CD4-positive, alpha-beta T cell treated with Interleukin-12 subunit alpha and Interleukin-12 subunit beta, for 1 hour (primary cell): ENCODE measurements around the gene ZNF577.

Experiments
- DNase-seq: peaks from one replicate; pipeline ENCODE4 v3.0.0-alpha.2; 2020

The ZNF577 gene

DNA sequence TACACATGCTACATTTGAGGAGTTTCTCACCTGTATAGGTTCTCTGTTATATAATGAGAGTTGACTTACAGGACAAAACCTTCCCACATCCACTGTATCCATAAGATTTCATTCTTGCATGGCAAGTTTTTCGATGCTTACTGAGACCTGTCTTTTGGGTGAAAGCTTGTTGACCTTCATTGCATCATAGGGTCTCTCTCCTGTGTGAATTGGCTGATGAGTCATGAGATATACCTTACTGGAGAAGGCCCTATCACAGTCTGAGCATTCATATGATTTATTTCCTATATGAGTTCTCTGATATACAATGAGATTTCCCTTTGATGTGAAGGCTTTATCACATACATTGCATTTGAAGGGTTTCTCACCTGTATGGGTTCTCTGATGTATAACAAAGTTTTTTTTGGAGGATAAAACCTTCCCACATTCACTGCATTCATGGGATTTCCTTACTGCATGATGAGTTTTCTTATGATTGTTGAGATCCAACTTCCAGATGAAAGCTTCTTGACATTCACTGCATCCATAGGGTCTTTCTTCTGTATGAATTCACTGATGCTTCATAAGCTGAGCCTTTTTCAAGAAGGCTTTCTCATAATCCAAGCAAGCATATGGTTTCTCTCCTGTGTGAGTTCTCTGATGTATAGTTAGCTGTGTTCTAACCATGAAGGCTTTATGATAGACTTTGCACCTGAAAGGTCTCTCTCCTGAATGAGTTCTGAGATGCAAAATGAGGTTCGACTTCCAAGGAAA lies 25.7 kb downstream of the ZNF577 start:
- no peak for DNase-seq

DNA sequence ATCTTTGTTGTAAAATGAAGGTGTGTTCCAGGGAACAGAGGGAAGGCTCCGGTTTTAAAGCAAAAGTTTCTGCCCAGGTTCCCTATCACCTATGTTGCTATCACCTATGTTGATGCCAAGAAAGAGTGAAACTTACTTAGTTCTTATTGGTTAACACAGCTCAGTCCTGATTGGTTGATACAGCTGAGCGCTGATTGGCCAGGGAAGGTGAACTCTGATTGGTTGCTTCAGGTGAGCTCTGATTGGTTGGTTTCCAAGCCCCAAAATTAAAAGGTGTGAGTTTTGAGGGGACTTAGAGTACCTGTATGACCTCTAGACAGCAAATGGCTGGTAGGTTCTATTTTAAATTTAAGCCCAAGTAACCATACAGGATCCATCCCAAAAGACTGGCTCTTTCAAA lies 50.6 kb downstream of the ZNF577 start:
- no peak for DNase-seq

- DNase-seq = no peak
These were observed 57.5 kb downstream of the ZNF577 start for GRCh38 chr19:51830274-51830673.

GRCh38 chr19:51824281-51825005 lies 63.3 kb downstream of the ZNF577 start:
- no peak for DNase-seq

- DNase-seq = no peak
These were observed 64.8 kb downstream of the ZNF577 start for GRCh38 chr19:51822946-51823345.

DNA sequence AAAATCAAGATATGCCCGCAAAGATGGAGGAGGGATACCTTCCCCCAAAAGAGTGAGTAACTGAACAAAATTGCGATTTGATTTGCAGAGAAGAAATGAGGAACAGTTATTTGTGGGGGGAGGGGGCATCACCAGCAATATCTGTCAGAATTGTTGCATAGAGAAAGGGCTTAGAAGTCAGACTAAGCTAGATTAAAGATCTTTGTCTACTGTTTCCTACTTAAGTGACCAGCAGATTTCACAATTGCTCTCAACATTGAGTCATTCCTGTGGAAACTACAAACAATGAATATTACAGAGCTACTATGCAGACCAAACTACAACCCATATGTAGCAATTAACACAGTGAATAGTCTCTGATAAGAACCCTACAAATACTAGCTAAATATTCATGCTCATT lies 65.4 kb downstream of the ZNF577 start:
- DNase-seq = no peak

- DNase-seq = no peak
These were observed 65.8 kb downstream of the ZNF577 start for GRCh38 chr19:51821921-51822320.

GRCh38 chr19:51821456-51821855 lies 66.3 kb downstream of the ZNF577 start:
- DNase-seq = no peak
